ENCODE data around the gene TMEM72. TPM values are rescaled to one million over a fixed set of nuclear protein-coding genes. Genes with fewer than 3 reads are reported as not detected.

Gene TMEM72
- polyA plus RNA-seq, 1 experiment: not detected

- no peak for DNase-seq (ENCODE audit: low read depth)
- no peak overlapping the region for H3K4me3 ChIP-seq (ENCODE audit: low read depth, low read length)
Observed at GRCh38 chr10:44971434-44971833, 60.3 kb downstream of the TMEM72 start.

GRCh38 chr10:44971935-44972757, 61.0 kb downstream of the TMEM72 start:
- Histone ChIP-seq H3K4me3 (ENCODE audit: low read depth, low read length) (no peak overlapping the region), H3K27me3 (ENCODE audit: control insufficient read depth, insufficient read depth, low read length) (no peaks in the 10 kb centered on the region), H3K36me3 (ENCODE audit: control insufficient read depth, insufficient read depth, low read length) (no peaks in the 10 kb centered on the region; the same call in 1 of the 2 replicates)
- DNase-seq (ENCODE audit: low read depth): no peak
- ChIA-PET POLR2A (interaction anchor here (0.7 kb wide), 1 partner anchor 122 kb away, joined by 4 read pairs; no protein-coding TSS in a partner anchor), CTCF (interaction anchor here (0.9 kb wide), 1 partner anchor 39 kb away, joined by 4 read pairs; no protein-coding TSS in a partner anchor)
- TF ChIP-seq CTCF (IDR thresholded peaks at IDR 0.05; ENCODE audit: insufficient read depth, low read depth, low read length): no peak

More at GRCh38 chr10:44971434-44971833, 60.3 kb downstream of the TMEM72 start:
- no peaks in the 10 kb centered on the region; the same call in 1 of the 2 replicates for H3K36me3 ChIP-seq (ENCODE audit: control insufficient read depth, insufficient read depth, low read length)
- H3K27me3 ChIP-seq (ENCODE audit: control insufficient read depth, insufficient read depth, low read length): no peaks in the 10 kb centered on the region
- TF ChIP-seq CTCF (IDR thresholded peaks at IDR 0.05; ENCODE audit: insufficient read depth, low read depth, low read length): no peak
- CTCF ChIA-PET: interaction anchor here (0.9 kb wide), 1 partner anchor 39 kb away, joined by 4 read pairs; no protein-coding TSS in a partner anchor
- POLR2A ChIA-PET: no interaction called here

GRCh38 chr10:44972874-44973306, 61.8 kb downstream of the TMEM72 start:
- CTCF ChIA-PET: interaction anchor here (1.0 to 2.2 kb wide), 2 partner anchors 23 to 40 kb away, joined by 3 to 11 read pairs; no protein-coding TSS in a partner anchor
- Histone ChIP-seq H3K27me3 (ENCODE audit: control insufficient read depth, insufficient read depth, low read length) (no peaks in the 10 kb centered on the region), H3K4me3 (ENCODE audit: low read depth, low read length) (no peak overlapping the region), H3K36me3 (ENCODE audit: control insufficient read depth, insufficient read depth, low read length) (no peaks in the 10 kb centered on the region; the same call in 1 of the 2 replicates)
- POLR2A ChIA-PET: interaction anchor here (0.7 kb wide), 1 partner anchor 123 kb away, joined by 4 read pairs; no protein-coding TSS in a partner anchor
- DNase-seq (ENCODE audit: low read depth): no peak
- TF ChIP-seq CTCF (IDR thresholded peaks at IDR 0.05; ENCODE audit: insufficient read depth, low read depth, low read length): no peak

- Histone ChIP-seq H3K27me3 (ENCODE audit: control insufficient read depth, insufficient read depth, low read length) (no peaks in the 10 kb centered on the region), H3K4me3 (ENCODE audit: low read depth, low read length) (no peak overlapping the region), H3K36me3 (ENCODE audit: control insufficient read depth, insufficient read depth, low read length) (no peaks in the 10 kb centered on the region; the same call in 1 of the 2 replicates)
- no peak for DNase-seq (ENCODE audit: low read depth)
- CTCF ChIA-PET: interaction anchor here (0.7 to 2.2 kb wide), 6 partner anchors 9 to 96 kb away, joined by 3 to 11 read pairs (median 3); no protein-coding TSS in a partner anchor
- POLR2A ChIA-PET: interaction anchor here (0.7 kb wide), 1 partner anchor 124 kb away, joined by 4 read pairs; no protein-coding TSS in a partner anchor
- TF ChIP-seq CTCF (IDR thresholded peaks at IDR 0.05; ENCODE audit: insufficient read depth, low read depth, low read length): no peak
Observed at GRCh38 chr10:44973323-44974081, 62.4 kb downstream of the TMEM72 start.

Data from BJ (cell line).